H9 (cell line): Measurements from ENCODE around the gene ARRB1. TPM values are rescaled to one million over a fixed set of nuclear protein-coding genes. Genes with fewer than 3 reads are reported as not detected.

Source experiments
- DNase-seq: peaks from one replicate; pipeline ENCODE4 v3.0.0-alpha.2; 2017
- H2AFZ ChIP-seq: one replicate; pipeline ENCODE4 v1.6.1; 2013; ENCODE audit warnings: mild to moderate bottlenecking, low read length, control low read depth, moderate library complexity
- H2AK5ac ChIP-seq: 2 replicates; pipeline ENCODE4 v1.6.1; 2013; ENCODE audit warnings: low read length, control low read depth, mixed read lengths; ENCODE audit not compliant: insufficient read length
- H2BK120ac ChIP-seq: one replicate; pipeline ENCODE4 v1.6.1; 2013; ENCODE audit warnings: low read depth, mild to moderate bottlenecking, low read length, control low read depth, inconsistent platforms; ENCODE audit not compliant: poor library complexity, severe bottlenecking
- H2BK12ac ChIP-seq: 2 replicates; pipeline ENCODE4 v1.6.1; 2013; ENCODE audit warnings: low read length, control low read depth, mixed read lengths, low read depth; ENCODE audit not compliant: insufficient read length
- H2BK15ac ChIP-seq: 2 replicates; pipeline ENCODE4 v1.6.1; 2013; ENCODE audit warnings: low read depth, low read length, control low read depth
- H2BK20ac ChIP-seq: one replicate; pipeline ENCODE4 v1.6.1; 2013; ENCODE audit warnings: low read depth, mild to moderate bottlenecking, low read length, control low read depth, inconsistent platforms; ENCODE audit not compliant: poor library complexity, severe bottlenecking
- H2BK5ac ChIP-seq: 2 replicates; pipeline ENCODE4 v1.6.1; 2013; ENCODE audit warnings: low read length, control low read depth, mixed read lengths; ENCODE audit not compliant: insufficient read length
- H3K14ac ChIP-seq: 2 replicates; pipeline ENCODE4 v1.6.1; 2013; ENCODE audit warnings: low read length, control low read depth; ENCODE audit not compliant: insufficient read depth
- H3K18ac ChIP-seq: 2 replicates; pipeline ENCODE4 v1.6.1; 2013; ENCODE audit warnings: low read depth, mild to moderate bottlenecking, mixed read lengths, low read length, control low read depth; ENCODE audit not compliant: insufficient read length
- H3K23ac ChIP-seq: 2 replicates; pipeline ENCODE4 v1.6.1; 2013; ENCODE audit warnings: low read length, control low read depth, mixed read lengths, low read depth; ENCODE audit not compliant: insufficient read length
- H3K23me2 ChIP-seq: 2 replicates; pipeline ENCODE4 v1.6.1; 2013; ENCODE audit warnings: low read depth, mild to moderate bottlenecking, mixed read lengths, low read length, control low read depth; ENCODE audit not compliant: insufficient read length, poor library complexity, severe bottlenecking
- H3K27ac ChIP-seq: 2 replicates; pipeline ENCODE4 v1.5.1; 2013; ENCODE audit warnings: low read length, control low read depth, mixed read lengths, low read depth; ENCODE audit not compliant: insufficient read length
- H3K27me3 ChIP-seq: 2 replicates; pipeline ENCODE4 v1.6.1; 2013; ENCODE audit warnings: low read length, control low read depth, inconsistent platforms; ENCODE audit not compliant: insufficient read depth
- H3K4ac ChIP-seq: 2 replicates; pipeline ENCODE4 v1.6.1; 2013; ENCODE audit warnings: low read depth, mild to moderate bottlenecking, control low read depth, inconsistent platforms, low read length, moderate library complexity
- H3K4me1 ChIP-seq: 2 replicates; pipeline ENCODE4 v1.6.1; 2013; ENCODE audit warnings: low read length, control low read depth, inconsistent platforms; ENCODE audit not compliant: insufficient read depth
- H3K4me2 ChIP-seq: 2 replicates; pipeline ENCODE4 v1.6.1; 2013; ENCODE audit warnings: low read length, control low read depth, mixed read lengths; ENCODE audit not compliant: insufficient read length, insufficient read depth
- H3K56ac ChIP-seq: 2 replicates; pipeline ENCODE4 v1.6.1; 2013; ENCODE audit warnings: low read depth, mild to moderate bottlenecking, mixed read lengths, low read length, control low read depth; ENCODE audit not compliant: insufficient read length
- H3K79me1 ChIP-seq: 2 replicates; pipeline ENCODE4 v1.6.1; 2013; ENCODE audit warnings: low read depth, mild to moderate bottlenecking, moderate library complexity, low read length, control low read depth, inconsistent platforms; ENCODE audit not compliant: insufficient read depth, poor library complexity, severe bottlenecking
- H3K79me2 ChIP-seq: 2 replicates; pipeline ENCODE4 v1.6.1; 2013; ENCODE audit warnings: low read length, control low read depth, inconsistent platforms; ENCODE audit not compliant: insufficient read depth
- H3K9ac ChIP-seq: 2 replicates; pipeline ENCODE4 v1.6.1; 2013; ENCODE audit warnings: low read length, control low read depth, mixed read lengths; ENCODE audit not compliant: insufficient read length; ENCODE audit errors: extremely low read depth
- H3K9me3 ChIP-seq: one replicate; pipeline ENCODE4 v1.6.1; 2013; ENCODE audit warnings: low read depth, low read length, inconsistent platforms; ENCODE audit not compliant: control insufficient read depth
- H3T11ph ChIP-seq: one replicate; pipeline ENCODE4 v1.6.1; 2013; ENCODE audit warnings: mild to moderate bottlenecking, low read length, control low read depth, inconsistent platforms
- H4K20me1 ChIP-seq: one replicate; pipeline ENCODE4 v1.6.1; 2013; ENCODE audit not compliant: control insufficient read depth, insufficient read length, insufficient read depth
- H4K5ac ChIP-seq: 2 replicates; pipeline ENCODE4 v1.6.1; 2013; ENCODE audit warnings: low read depth, mild to moderate bottlenecking, mixed read lengths, low read length, control low read depth; ENCODE audit not compliant: insufficient read length
- H4K8ac ChIP-seq: replicated peaks from 2 replicates; pipeline ENCODE4 v1.6.1; 2013; ENCODE audit warnings: low read length, control low read depth, mixed read lengths, low read depth; ENCODE audit not compliant: insufficient read length
- H4K91ac ChIP-seq: 2 replicates; pipeline ENCODE4 v1.6.1; 2013; ENCODE audit warnings: low read depth, mild to moderate bottlenecking, moderate library complexity, mixed read lengths, low read length, control low read depth; ENCODE audit not compliant: insufficient read length
- H3K27ac Mint-ChIP-seq, 3 experiments: 2 replicates in 2 of 3; 3 replicates in 1 of 3; pipeline ENCODE4 v1.8.0; 2020 to 2021; ENCODE audit warnings: mixed read lengths in 3 of 3, mild to moderate bottlenecking in 1 of 3, moderate library complexity in 1 of 3
- H3K27me3 Mint-ChIP-seq: 2 replicates; pipeline ENCODE4 v1.8.0; 2021; ENCODE audit warnings: low read depth, mild to moderate bottlenecking, moderate library complexity, mixed read lengths
- H3K36me3 Mint-ChIP-seq, 3 experiments: 2 replicates in 2 of 3; 3 replicates in 1 of 3; pipeline ENCODE4 v1.8.0; 2020 to 2021; ENCODE audit warnings: low read depth in 3 of 3, mixed read lengths in 3 of 3; ENCODE audit not compliant: insufficient read depth in 1 of 3
- H3K4me1 Mint-ChIP-seq, 2 experiments: 2 replicates each; pipeline ENCODE4 v1.8.0; 2020; ENCODE audit warnings: mixed read lengths in 2 of 2
- H3K4me3 Mint-ChIP-seq, 2 experiments: 2 replicates in 1 of 2; 3 replicates in 1 of 2; pipeline ENCODE4 v1.8.0; 2020 to 2021; ENCODE audit warnings: mild to moderate bottlenecking in 2 of 2, mixed read lengths in 2 of 2, moderate library complexity in 1 of 2
- H3K9me3 Mint-ChIP-seq, 2 experiments: 2 replicates in 1 of 2; 3 replicates in 1 of 2; pipeline ENCODE4 v1.8.0; 2020; ENCODE audit warnings: mild to moderate bottlenecking in 2 of 2, mixed read lengths in 2 of 2, moderate library complexity in 1 of 2
- CTCF ChIP-seq: fragments of 200-600 bp; sonication (generic); conservative IDR thresholded peaks from 3 replicates; pipeline ENCODE4 v1.8.0; 2021; ENCODE audit warnings: antibody characterized with exemption, mild to moderate bottlenecking
- WGBS: extraction: QIAGEN DNeasy Blood & Tissue Kit; methylation state at CpG from one replicate; pipeline ENCODE4 v1.1.7; 2013; ENCODE audit warnings: missing lambda C conversion rate, low lambda C conversion rate, mixed read lengths; ENCODE audit not compliant: insufficient read length; ENCODE audit errors: extremely low coverage; 5-methylcytosine and 5-hydroxymethylcytosine counted together
- total RNA-seq: library from RNA; stranded (reverse); gene quantifications from 2 replicates; pipeline ENCODE4 v1.2.1, GENCODE V29; 2021

Gene ARRB1
- total RNA-seq, 1 experiment from 2014 or later, result 20.6 TPM

GRCh38 chr11:75261902-75262361, 89.5 kb downstream of the ARRB1 start:
- Histone ChIP-seq H2BK12ac (no peak overlapping the region), H2BK15ac (no peak overlapping the region), H3K9me3 (no peaks in the 10 kb centered on the region), H4K8ac (no peak overlapping the region), H3K79me2 (no peaks in the 10 kb centered on the region), H2BK20ac (no peak overlapping the region), H3K23ac (no peak overlapping the region), H3T11ph (no peak overlapping the region), H4K91ac (no peak overlapping the region), H3K18ac (no peak overlapping the region), H3K79me1 (no peaks in the 10 kb centered on the region), H3K56ac (no peak overlapping the region), H2AK5ac (no peak overlapping the region), H3K14ac (no peak overlapping the region), H4K5ac (no peak overlapping the region), H3K4me2 (no peak overlapping the region), H4K20me1 (no peaks in the 10 kb centered on the region), H3K27me3 (no peaks in the 10 kb centered on the region), H3K27ac (no peak overlapping the region), H3K9ac (no peak overlapping the region), H2AFZ (no peak overlapping the region), H3K23me2 (peaks cover 4% of the 10 kb centered on the region), H2BK5ac (no peak overlapping the region), H2BK120ac (no peak overlapping the region), H3K4me1 (peaks cover 2% of the 10 kb centered on the region; the same call in 1 of the 2 replicates), H3K4ac (no peak overlapping the region)
- Mint-ChIP-seq H3K4me3 (no peak overlapping the region), H3K36me3 (peaks cover 0 to 3% (median 0%) of the 10 kb centered on the region in 3 experiments; a peak in 1 of 7 replicates), H3K4me1 (peaks cover 0 to 4% of the 10 kb centered on the region in 2 experiments; a peak in 2 of 4 replicates), H3K27ac (no peak overlapping the region), H3K9me3 (no peaks in the 10 kb centered on the region), H3K27me3 (peaks cover 13% of the 10 kb centered on the region)
- DNase-seq, result no peak
- TF ChIP-seq CTCF, result no peak
- no CpG with 5 or more reads among the region's 6 CpGs for WGBS
